LNCaP clone FGC (cell line): ENCODE results near the gene COL21A1.

Experiments used
- DNase-seq: peaks from one replicate; pipeline ENCODE4 v3.0.0-alpha.2; 2011; ENCODE audit warnings: low read depth
- H3K4me3 ChIP-seq: 2 replicates; pipeline ENCODE4 v1.5.1; 2011; ENCODE audit warnings: mild to moderate bottlenecking, low read depth, low read length, control low read depth
- TF ChIP-seq, protein P1 (sequence below): IDR thresholded peaks from 2 replicates; pipeline ENCODE4 v1.5.1; 2012; ENCODE audit warnings: mild to moderate bottlenecking; ENCODE audit not compliant: control insufficient read depth, insufficient read depth; ENCODE audit errors: extremely low read depth

Gene COL21A1

DNA sequence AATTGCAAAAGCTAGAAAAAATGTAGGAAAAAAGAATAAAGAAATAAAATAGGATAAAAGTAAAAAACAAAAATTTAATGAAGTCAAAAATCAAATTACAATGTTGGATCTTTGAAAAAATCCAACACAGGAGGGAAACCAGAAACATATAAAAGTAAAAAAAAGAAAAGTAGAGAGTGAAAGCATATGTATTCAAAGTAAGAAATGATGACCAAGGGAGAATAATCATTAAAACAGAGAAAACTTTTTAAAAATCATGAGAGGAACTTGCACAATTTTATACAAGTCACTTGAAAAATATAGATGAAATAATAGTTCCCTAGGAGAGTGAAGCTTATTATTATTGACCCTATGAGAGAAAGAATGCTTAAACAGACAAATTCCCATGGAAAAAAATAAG, 138.2 kb downstream of the COL21A1 start:
- DNase-seq, result no peak
- no peak overlapping the region for H3K4me3 ChIP-seq
- TF ChIP-seq, protein P1, sequence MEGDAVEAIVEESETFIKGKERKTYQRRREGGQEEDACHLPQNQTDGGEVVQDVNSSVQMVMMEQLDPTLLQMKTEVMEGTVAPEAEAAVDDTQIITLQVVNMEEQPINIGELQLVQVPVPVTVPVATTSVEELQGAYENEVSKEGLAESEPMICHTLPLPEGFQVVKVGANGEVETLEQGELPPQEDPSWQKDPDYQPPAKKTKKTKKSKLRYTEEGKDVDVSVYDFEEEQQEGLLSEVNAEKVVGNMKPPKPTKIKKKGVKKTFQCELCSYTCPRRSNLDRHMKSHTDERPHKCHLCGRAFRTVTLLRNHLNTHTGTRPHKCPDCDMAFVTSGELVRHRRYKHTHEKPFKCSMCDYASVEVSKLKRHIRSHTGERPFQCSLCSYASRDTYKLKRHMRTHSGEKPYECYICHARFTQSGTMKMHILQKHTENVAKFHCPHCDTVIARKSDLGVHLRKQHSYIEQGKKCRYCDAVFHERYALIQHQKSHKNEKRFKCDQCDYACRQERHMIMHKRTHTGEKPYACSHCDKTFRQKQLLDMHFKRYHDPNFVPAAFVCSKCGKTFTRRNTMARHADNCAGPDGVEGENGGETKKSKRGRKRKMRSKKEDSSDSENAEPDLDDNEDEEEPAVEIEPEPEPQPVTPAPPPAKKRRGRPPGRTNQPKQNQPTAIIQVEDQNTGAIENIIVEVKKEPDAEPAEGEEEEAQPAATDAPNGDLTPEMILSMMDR, result no peak

DNA sequence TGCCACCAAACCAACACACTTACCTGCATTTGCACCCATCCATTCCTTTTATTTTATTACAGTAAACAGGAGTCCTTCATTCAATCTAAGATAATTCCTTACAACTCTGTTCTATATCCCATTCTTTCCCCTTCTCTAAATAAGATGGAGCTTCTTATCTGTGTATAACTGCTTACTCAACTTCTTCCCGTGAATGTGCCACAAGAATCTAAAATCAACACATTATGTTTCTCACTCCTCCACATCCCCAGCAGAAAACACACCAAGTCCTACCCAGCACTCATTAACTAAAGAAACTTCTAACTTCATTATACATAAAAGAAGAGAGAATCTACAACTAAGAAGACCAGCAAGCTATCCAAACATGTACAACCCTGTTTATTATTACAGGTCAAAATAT, 141.1 kb downstream of the COL21A1 start:
- TF ChIP-seq, protein P1, result no peak
- no peak overlapping the region for H3K4me3 ChIP-seq
- DNase-seq, result no peak

DNA sequence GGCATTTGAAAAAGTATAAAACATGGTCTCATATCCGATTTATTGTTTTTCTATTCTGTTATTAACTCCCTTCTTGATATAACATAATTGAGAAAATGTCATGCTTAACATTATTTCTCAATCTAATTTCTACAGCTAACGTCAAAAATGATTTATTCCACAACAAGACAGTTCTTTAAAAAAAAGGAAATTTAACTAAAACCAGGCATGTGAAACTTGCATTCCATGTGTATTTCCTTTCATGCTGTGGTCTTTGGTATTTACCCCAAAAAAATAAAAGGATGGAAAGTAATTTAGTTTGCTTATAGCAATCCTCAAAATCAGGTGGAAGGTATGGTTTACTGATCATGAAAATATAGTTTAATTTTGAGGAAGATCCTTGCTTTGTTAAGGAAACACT, 142.8 kb downstream of the COL21A1 start:
- TF ChIP-seq, protein P1, result no peak
- no peak for DNase-seq
- H3K4me3 ChIP-seq, result no peak overlapping the region

DNA sequence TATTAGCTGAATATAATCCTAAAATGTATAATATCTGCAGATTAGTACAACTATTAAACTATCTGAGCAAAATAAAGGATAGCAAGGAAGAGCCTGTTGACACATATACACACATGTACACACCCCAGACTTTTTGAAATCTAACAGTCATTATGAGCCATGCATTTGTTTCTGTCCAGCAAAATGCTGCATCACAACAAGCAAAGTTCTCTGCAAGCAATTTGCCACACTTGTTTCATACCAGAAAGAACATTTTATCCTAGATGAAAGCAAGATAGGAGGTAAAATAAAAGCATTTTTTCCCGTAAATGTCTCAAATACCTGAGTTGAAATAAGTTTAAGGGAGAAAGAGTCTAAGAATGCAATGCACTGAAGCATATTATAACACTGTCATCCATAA, 145.2 kb downstream of the COL21A1 start:
- DNase-seq, result no peak
- TF ChIP-seq, protein P1, result no peak
- H3K4me3 ChIP-seq, result no peak overlapping the region

DNA sequence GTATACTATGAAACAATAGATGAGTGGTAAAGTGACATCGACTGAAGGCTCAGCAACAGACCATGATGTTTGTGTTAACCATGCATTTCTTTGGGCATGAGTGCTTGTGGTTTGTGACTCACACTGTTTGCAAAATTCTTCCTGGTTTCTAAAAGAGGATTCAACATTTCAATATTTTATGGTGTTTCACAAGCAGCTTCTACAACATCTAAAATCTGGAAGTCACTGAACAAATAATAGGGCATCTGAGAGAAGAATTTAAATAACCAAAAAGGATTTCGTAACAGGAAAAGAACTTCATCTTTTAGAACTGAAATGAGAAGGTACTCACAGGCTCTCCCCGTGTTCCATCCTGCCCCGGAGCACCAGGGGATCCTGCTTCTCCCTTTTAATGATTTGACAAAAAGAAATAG, 146.2 kb downstream of the COL21A1 start:
- TF ChIP-seq, protein P1, result no peak
- DNase-seq, result no peak
- H3K4me3 ChIP-seq, result no peak overlapping the region

DNA sequence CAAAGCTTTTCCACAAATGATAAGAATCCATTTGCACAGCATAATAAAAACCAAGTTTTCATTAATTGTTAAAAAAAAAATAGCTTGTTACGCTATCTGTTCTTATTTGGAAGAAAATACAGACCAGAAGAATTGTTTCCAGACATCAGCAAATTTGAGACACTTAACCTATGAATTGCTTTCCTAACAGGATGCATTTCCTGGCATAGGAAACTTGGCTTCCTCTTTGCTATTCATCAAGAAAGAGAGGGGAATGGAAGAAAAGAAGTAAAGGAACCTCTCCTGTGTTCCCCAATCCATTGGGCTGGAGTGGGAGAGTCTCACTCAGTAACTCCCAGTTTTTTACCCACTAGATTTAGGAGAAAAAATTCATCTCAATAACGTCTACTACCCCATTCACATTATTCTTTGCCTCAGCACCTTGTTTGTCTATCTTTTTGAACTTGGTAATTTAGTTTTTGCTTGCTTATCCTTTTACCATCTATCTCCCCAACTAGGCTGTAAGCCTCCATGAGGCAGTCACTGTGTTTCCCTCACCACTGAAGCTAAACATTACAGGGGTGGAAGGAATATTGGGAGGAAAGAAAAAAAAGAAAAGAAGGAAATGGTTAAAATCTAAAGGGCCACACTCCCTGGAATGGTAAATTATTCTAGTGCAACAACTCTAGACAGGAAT, 150.3 kb downstream of the COL21A1 start:
- no peak overlapping the region for H3K4me3 ChIP-seq
- TF ChIP-seq, protein P1, result no peak
- no peak for DNase-seq

DNA sequence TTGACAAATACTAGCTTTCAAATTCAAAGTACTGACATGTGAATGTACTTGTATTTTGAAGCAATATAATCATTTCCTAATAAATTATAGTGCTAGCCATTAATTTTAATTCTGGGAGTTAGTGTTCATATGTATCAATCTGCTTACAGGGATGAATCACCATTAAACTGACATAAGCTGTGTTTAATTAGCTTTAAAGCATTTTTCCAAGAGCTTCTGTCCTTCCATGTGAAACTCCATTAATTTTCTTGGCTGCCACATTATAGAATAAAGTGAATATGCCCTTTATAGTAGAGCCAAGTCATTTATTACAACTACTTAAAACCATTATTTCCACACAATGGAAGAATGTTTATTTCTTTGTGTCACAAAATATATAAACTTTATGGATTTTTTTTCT, 150.8 kb downstream of the COL21A1 start:
- TF ChIP-seq, protein P1, result no peak
- H3K4me3 ChIP-seq, result no peak overlapping the region
- no peak for DNase-seq
